Liver (tissue), 9 donors: Measurements from ENCODE around the gene PPFIBP2. TPM values are rescaled to one million over a fixed set of nuclear protein-coding genes. Genes with fewer than 3 reads are reported as not detected.

ENCODE experiments used
- DNase-seq: peaks from one replicate; pipeline ENCODE4 v3.0.0-alpha.2; 2017; ENCODE audit warnings: low spot score
- H3K27ac ChIP-seq, 2 donors: one replicate each; pipeline ENCODE4 v1.7.0; 2013; ENCODE audit warnings: inconsistent platforms in 2 of 2, low read length in 2 of 2, control low read depth in 1 of 2, low read depth in 1 of 2, mild to moderate bottlenecking in 1 of 2
- H3K27me3 ChIP-seq, 4 donors: one replicate each; pipeline versions ENCODE4 v1.6.1 to v1.7.0; 2013; ENCODE audit warnings: low read length in 3 of 4, inconsistent platforms in 1 of 4, mild to moderate bottlenecking in 1 of 4, moderate library complexity in 1 of 4; ENCODE audit not compliant: control insufficient read depth in 4 of 4, insufficient read depth in 4 of 4
- H3K36me3 ChIP-seq, 4 donors: one replicate each; pipeline versions ENCODE4 v1.6.1 to v1.7.0; 2013; ENCODE audit warnings: low read length in 3 of 4, mild to moderate bottlenecking in 3 of 4, low read depth in 1 of 4, moderate library complexity in 1 of 4; ENCODE audit not compliant: control insufficient read depth in 4 of 4, insufficient read depth in 3 of 4
- H3K4me1 ChIP-seq, 4 donors: one replicate each; pipeline versions ENCODE4 v1.6.1 to v1.7.0; 2013; ENCODE audit warnings: low read length in 3 of 4, mild to moderate bottlenecking in 3 of 4, moderate library complexity in 1 of 4; ENCODE audit not compliant: control insufficient read depth in 4 of 4, insufficient read depth in 4 of 4
- H3K4me3 ChIP-seq, 3 donors: one replicate each; pipeline versions ENCODE4 v1.6.1 to v1.7.0; 2013; ENCODE audit warnings: low read length in 3 of 3, control low read depth in 1 of 3, low read depth in 1 of 3, mild to moderate bottlenecking in 1 of 3
- H3K9ac ChIP-seq, 2 donors: one replicate each; pipeline ENCODE4 v1.7.0; 2013; ENCODE audit warnings: low read length in 2 of 2, mild to moderate bottlenecking in 2 of 2, moderate library complexity in 2 of 2, control low read depth in 1 of 2, low read depth in 1 of 2
- H3K9me3 ChIP-seq, 4 donors: one replicate each; pipeline versions ENCODE4 v1.6.1 to v1.7.0; 2013; ENCODE audit warnings: low read length in 3 of 4; ENCODE audit not compliant: control insufficient read depth in 4 of 4
- ATF3 ChIP-seq: IDR thresholded peaks from 2 replicates; pipeline ENCODE4 v1.6.1; 2016; ENCODE audit warnings: antibody characterized with exemption
- FOXA2 ChIP-seq: IDR thresholded peaks from 2 replicates; pipeline ENCODE4 v1.6.1; 2016; ENCODE audit warnings: antibody characterized with exemption
- GABPA ChIP-seq, 2 donors: IDR thresholded peaks in 1 of 2; conservative IDR thresholded peaks in 1 of 2; 2 replicates each; pipeline ENCODE4 v1.6.1; 2016; ENCODE audit warnings: antibody characterized with exemption in 2 of 2, mild to moderate bottlenecking in 1 of 2, moderate library complexity in 1 of 2
- HNF4A ChIP-seq, 2 donors: conservative IDR thresholded peaks; 2 replicates each; pipeline ENCODE4 v1.6.1; 2016; ENCODE audit warnings: antibody characterized with exemption in 2 of 2, mild to moderate bottlenecking in 2 of 2
- HNF4G ChIP-seq: IDR thresholded peaks from 2 replicates; pipeline ENCODE4 v1.6.1; 2016; ENCODE audit warnings: antibody characterized with exemption
- NR2F2 ChIP-seq: IDR thresholded peaks from 2 replicates; pipeline ENCODE4 v1.6.1; 2016; ENCODE audit warnings: antibody characterized with exemption
- RAD21 ChIP-seq, 2 donors: IDR thresholded peaks; 2 replicates each; pipeline ENCODE4 v1.6.1; 2016; ENCODE audit warnings: antibody characterized with exemption in 2 of 2, mild to moderate bottlenecking in 2 of 2
- REST ChIP-seq: IDR thresholded peaks from 2 replicates; pipeline ENCODE4 v1.6.1; 2016; ENCODE audit warnings: antibody characterized with exemption, mild to moderate bottlenecking
- RXRA ChIP-seq, 2 donors: IDR thresholded peaks; 2 replicates each; pipeline ENCODE4 v1.6.1; 2017 to 2018; ENCODE audit warnings: antibody characterized with exemption in 2 of 2, mild to moderate bottlenecking in 1 of 2
- TAF1 ChIP-seq: conservative IDR thresholded peaks from 2 replicates; pipeline ENCODE4 v1.6.1; 2016; ENCODE audit warnings: antibody characterized with exemption, mild to moderate bottlenecking
- YY1 ChIP-seq: IDR thresholded peaks from 2 replicates; pipeline ENCODE4 v1.6.1; 2016; ENCODE audit warnings: antibody characterized with exemption, mild to moderate bottlenecking
- WGBS: extraction: QIAGEN DNeasy Blood & Tissue Kit; methylation state at CpG from one replicate; pipeline ENCODE4 v1.1.7; 2013; 5-methylcytosine and 5-hydroxymethylcytosine counted together
- polyA plus RNA-seq, 2 donors: library from polyadenylated mRNA; stranded (reverse) in 1 of 2; unstranded in 1 of 2; fragments of 200-250 nt in 1 of 2; fragments of >200 nt in 1 of 2; fragmentation: Nextera tagmentation in 1 of 2; extraction: Ambion mirVana in 1 of 2; gene quantifications; one replicate each; pipeline versions ENCODE4 v1.2.1 to v1.2.3, GENCODE V29; 2013 to 2015
- total RNA-seq, 2 donors: library from RNA; depleted of rRNA; stranded (reverse); fragments of >200 nt; gene quantifications; one replicate each; pipeline ENCODE4 v1.2.3, GENCODE V29; 2014
- TF ChIP-seq, protein P1 (sequence below): IDR thresholded peaks from 2 replicates; pipeline ENCODE4 v1.6.1; 2016; ENCODE audit warnings: antibody characterized with exemption
- TF ChIP-seq, protein P2 (sequence below): fragments of 150-350 bp; IDR thresholded peaks from 2 replicates; pipeline ENCODE4 v1.5.1; 2017; ENCODE audit warnings: improper control_type of control experiment, low read depth, low read length; ENCODE audit not compliant: missing input control
- TF ChIP-seq, protein P3 (sequence below): IDR thresholded peaks from 2 replicates; pipeline ENCODE4 v1.6.1; 2016; ENCODE audit warnings: antibody characterized with exemption
- donor health status: healthy.
- donor health status: healthy.
- donor health status: healthy.
- donor health status: healthy.
- donor health status: healthy.

Gene PPFIBP2
- total and polyA plus RNA-seq, 4 donors: 19.6 to 80.0 (median 23.2) TPM

DNA sequence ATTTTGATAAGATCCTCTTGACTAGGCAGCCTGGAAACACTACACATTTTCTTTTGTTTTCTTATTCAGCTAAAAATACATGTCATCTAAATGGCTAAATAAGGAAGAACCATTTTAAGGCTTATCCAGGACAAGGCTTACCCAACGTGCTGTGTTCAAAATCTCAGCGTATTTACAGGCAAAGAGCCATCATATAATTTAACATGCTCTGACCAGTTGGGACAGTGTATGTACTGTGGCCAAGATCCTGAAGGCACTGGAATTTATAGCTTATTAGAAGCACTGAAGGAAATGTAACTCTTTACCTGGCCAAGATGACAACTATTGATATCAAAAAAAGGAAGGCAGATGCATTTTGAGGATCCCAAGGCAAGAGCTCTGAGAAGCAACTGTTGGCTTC, 71.1 kb downstream of the PPFIBP2 start:
- no peak for DNase-seq
- H3K36me3 ChIP-seq: peaks cover 0 to 2% (median 0%) of the 10 kb centered on the region in 4 donors
- WGBS: 81% methylated on average over 2 of the region's 2 CpGs
- H3K4me1 ChIP-seq: peaks cover 0 to 3% (median 0%) of the 10 kb centered on the region in 4 donors
- H3K9me3 ChIP-seq: no peaks in the 10 kb centered on the region
- H3K4me3 ChIP-seq: no peak overlapping the region
- no peak overlapping the region for H3K27ac ChIP-seq
- H3K9ac ChIP-seq: no peak overlapping the region
- no peaks in the 10 kb centered on the region for H3K27me3 ChIP-seq
- no peak for TF ChIP-seq GABPA (IDR thresholded peaks at IDR 0.05 in 1 of 2, conservative IDR thresholded peaks at IDR 0.05 in 1 of 2)
- TF ChIP-seq, protein P1, sequence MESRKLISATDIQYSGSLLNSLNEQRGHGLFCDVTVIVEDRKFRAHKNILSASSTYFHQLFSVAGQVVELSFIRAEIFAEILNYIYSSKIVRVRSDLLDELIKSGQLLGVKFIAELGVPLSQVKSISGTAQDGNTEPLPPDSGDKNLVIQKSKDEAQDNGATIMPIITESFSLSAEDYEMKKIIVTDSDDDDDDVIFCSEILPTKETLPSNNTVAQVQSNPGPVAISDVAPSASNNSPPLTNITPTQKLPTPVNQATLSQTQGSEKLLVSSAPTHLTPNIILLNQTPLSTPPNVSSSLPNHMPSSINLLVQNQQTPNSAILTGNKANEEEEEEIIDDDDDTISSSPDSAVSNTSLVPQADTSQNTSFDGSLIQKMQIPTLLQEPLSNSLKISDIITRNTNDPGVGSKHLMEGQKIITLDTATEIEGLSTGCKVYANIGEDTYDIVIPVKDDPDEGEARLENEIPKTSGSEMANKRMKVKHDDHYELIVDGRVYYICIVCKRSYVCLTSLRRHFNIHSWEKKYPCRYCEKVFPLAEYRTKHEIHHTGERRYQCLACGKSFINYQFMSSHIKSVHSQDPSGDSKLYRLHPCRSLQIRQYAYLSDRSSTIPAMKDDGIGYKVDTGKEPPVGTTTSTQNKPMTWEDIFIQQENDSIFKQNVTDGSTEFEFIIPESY: no peak
- no peak for TF ChIP-seq RAD21 (IDR thresholded peaks at IDR 0.05)
- TF ChIP-seq YY1: no peak
- TF ChIP-seq FOXA2: no peak
- TF ChIP-seq, protein P2, sequence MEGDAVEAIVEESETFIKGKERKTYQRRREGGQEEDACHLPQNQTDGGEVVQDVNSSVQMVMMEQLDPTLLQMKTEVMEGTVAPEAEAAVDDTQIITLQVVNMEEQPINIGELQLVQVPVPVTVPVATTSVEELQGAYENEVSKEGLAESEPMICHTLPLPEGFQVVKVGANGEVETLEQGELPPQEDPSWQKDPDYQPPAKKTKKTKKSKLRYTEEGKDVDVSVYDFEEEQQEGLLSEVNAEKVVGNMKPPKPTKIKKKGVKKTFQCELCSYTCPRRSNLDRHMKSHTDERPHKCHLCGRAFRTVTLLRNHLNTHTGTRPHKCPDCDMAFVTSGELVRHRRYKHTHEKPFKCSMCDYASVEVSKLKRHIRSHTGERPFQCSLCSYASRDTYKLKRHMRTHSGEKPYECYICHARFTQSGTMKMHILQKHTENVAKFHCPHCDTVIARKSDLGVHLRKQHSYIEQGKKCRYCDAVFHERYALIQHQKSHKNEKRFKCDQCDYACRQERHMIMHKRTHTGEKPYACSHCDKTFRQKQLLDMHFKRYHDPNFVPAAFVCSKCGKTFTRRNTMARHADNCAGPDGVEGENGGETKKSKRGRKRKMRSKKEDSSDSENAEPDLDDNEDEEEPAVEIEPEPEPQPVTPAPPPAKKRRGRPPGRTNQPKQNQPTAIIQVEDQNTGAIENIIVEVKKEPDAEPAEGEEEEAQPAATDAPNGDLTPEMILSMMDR: no peak
- no peak for TF ChIP-seq TAF1
- TF ChIP-seq, protein P3, sequence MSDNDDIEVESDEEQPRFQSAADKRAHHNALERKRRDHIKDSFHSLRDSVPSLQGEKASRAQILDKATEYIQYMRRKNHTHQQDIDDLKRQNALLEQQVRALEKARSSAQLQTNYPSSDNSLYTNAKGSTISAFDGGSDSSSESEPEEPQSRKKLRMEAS: no peak
- TF ChIP-seq REST: no peak

- peaks cover 0 to 2% (median 0%) of the 10 kb centered on the region in 4 donors for H3K36me3 ChIP-seq
- no peaks in the 10 kb centered on the region for H3K27me3 ChIP-seq
- no peak overlapping the region for H3K4me3 ChIP-seq
- WGBS: 92% methylated on average over 2 of the region's 2 CpGs
- no peak for DNase-seq
- H3K4me1 ChIP-seq: peaks cover 0 to 8% (median 1%) of the 10 kb centered on the region in 4 donors
- no peak overlapping the region for H3K9ac ChIP-seq
- H3K27ac ChIP-seq: no peak overlapping the region
- H3K9me3 ChIP-seq: no peaks in the 10 kb centered on the region
- TF ChIP-seq RAD21 (IDR thresholded peaks at IDR 0.05) (no peak), ATF3 (no peak), REST (no peak), HNF4G (no peak), HNF4A (conservative IDR thresholded peaks at IDR 0.05) (no peak), RXRA (IDR thresholded peaks at IDR 0.05) (no peak), NR2F2 (no peak)
- TF ChIP-seq, protein P2: no peak
- TF ChIP-seq, protein P1: no peak
- TF ChIP-seq, protein P3: no peak
These were observed 72.0 kb downstream of the PPFIBP2 start for GRCh38 chr11:7585816-7586215.
